GM04503 (cell line): ENCODE data around the gene RLN3.
"Not testable (repeated sequence)": the region's sequence is repeated elsewhere in the genome, so short reads cannot be mapped to it uniquely, and the experiment has no call there.

ENCODE experiments used
- DNase-seq: peaks from one replicate; pipeline ENCODE4 v3.0.0-alpha.2; 2012; ENCODE audit warnings: low read depth

RLN3 gene

GRCh38 chr19:14021474-14021873 lies 6.5 kb upstream of the RLN3 start:
- no peak for DNase-seq

GRCh38 chr19:14022469-14022868 lies 5.5 kb upstream of the RLN3 start:
- no peak for DNase-seq

GRCh38 chr19:14023404-14024235 lies 4.3 kb upstream of the RLN3 start:
- DNase-seq, result no peak

GRCh38 chr19:14026652-14027192 lies 1.2 kb upstream of the RLN3 start:
- DNase-seq, result not testable (repeated sequence)

GRCh38 chr19:14028901-14029300 lies 953 bp downstream of the RLN3 start:
- DNase-seq, result no peak

- no peak for DNase-seq
These were observed 3.2 kb downstream of the RLN3 start for GRCh38 chr19:14030997-14031718.

GRCh38 chr19:14031719-14032480 lies 4.0 kb downstream of the RLN3 start, which contains the start of gene IL27RA:
IL27RA (plus strand) TSS chr19:14031762; CDS start chr19:14031873, 111 bp downstream.
- no peak for DNase-seq

- DNase-seq, result no peak
These were observed 6.0 kb downstream of the RLN3 start for GRCh38 chr19:14033946-14034345.

- DNase-seq, result not testable (repeated sequence)
These were observed 7.2 kb downstream of the RLN3 start for GRCh38 chr19:14035159-14035558.

- peak; percentile 39 for DNase-seq
These were observed 7.8 kb downstream of the RLN3 start for GRCh38 chr19:14035706-14036105.

- DNase-seq, result no peak
These were observed 11.2 kb downstream of the RLN3 start for GRCh38 chr19:14039181-14039580.

- DNase-seq, result peak; percentile 62
These were observed 15.0 kb downstream of the RLN3 start for GRCh38 chr19:14042659-14043608.

- not testable (repeated sequence) for DNase-seq
These were observed 19.9 kb downstream of the RLN3 start for GRCh38 chr19:14047866-14048265.

- no peak for DNase-seq
These were observed 20.6 kb downstream of the RLN3 start for GRCh38 chr19:14048443-14049153.

- no peak for DNase-seq
These were observed 22.6 kb downstream of the RLN3 start for GRCh38 chr19:14050512-14050911.

- not testable (repeated sequence) for DNase-seq
These were observed 23.0 kb downstream of the RLN3 start for GRCh38 chr19:14050961-14051360.

GRCh38 chr19:14051980-14052379 lies 24.0 kb downstream of the RLN3 start:
- DNase-seq, result no peak

- no peak for DNase-seq
These were observed 24.5 kb downstream of the RLN3 start for GRCh38 chr19:14052470-14052869.

- DNase-seq, result no peak
These were observed 25.1 kb downstream of the RLN3 start for GRCh38 chr19:14053032-14053431.

GRCh38 chr19:14053500-14053899 lies 25.6 kb downstream of the RLN3 start:
- DNase-seq, result no peak
